CMK (cell line): ENCODE measurements around the gene OGN.

Source experiments
- DNase-seq: peaks from one replicate; pipeline ENCODE4 v3.0.0-alpha.2; 2010; ENCODE audit warnings: low read depth

Gene OGN

GRCh38 chr9:92345582-92345981, 58.8 kb downstream of the OGN start:
- no peak for DNase-seq

DNA sequence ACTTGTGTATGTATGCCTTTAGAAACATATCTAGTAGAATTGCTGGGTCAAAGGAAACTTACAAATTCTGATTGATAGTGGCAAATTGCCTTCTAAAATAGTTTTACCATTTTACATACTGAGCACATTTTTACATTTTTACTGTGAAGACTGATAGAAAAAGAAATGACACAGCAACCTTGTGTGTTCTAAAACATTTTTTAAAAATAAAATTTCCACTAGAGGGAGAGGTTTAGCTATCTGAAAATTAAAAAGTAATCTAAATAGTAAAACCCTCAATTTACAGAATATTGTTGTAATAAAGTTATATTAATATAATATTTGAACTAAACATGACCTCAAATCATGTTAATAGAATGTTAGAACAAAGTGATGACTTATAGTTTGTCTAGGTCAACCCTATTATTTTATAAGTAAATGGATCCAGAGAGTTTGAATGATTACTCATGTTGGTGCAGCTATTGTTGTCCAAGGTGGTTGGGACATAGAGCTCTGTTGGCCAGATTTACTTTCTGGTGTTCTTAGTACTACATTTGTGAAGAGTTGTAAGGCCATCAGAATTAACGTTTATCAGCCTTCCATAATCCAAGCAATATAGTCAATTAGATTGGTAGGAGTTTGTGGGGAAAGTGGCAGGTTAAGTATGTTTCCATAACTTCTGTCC, 61.4 kb downstream of the OGN start:
- DNase-seq = no peak

DNA sequence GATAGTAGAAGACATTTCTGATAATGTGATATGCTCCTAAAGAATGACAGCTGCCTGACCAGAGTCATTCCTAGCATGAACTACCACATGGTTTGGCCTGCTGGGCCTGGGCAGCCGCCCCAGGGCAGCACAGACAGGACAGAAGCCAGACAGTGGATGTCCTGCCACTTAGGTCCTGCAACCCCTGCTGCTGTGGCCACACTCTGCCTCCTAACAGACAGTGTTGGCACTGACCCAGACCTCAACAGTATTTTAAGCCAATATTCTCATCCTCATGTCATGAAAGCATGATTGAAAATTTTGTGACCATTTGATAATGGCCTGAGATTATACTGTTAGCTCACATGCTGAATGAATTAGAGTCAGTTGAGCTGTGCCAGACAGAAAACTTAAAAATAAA, 62.8 kb downstream of the OGN start:
- no peak for DNase-seq

- DNase-seq = no peak
These were observed 71.1 kb downstream of the OGN start for GRCh38 chr9:92333282-92333634.
